GM18517 (cell line): Measurements from ENCODE around the gene INTS4.
"Not testable (repeated sequence)": the region's sequence is repeated elsewhere in the genome, so short reads cannot be mapped to it uniquely, and the experiment has no call there.

Experiments used
- ATAC-seq: cut with Tn5 transposase; IDR thresholded peaks from one replicate; pipeline ENCODE4 v1.9.1; 2021; ENCODE audit warnings: mild to moderate bottlenecking, moderate library complexity; ENCODE audit not compliant: unreplicated experiment

INTS4 gene

DNA sequence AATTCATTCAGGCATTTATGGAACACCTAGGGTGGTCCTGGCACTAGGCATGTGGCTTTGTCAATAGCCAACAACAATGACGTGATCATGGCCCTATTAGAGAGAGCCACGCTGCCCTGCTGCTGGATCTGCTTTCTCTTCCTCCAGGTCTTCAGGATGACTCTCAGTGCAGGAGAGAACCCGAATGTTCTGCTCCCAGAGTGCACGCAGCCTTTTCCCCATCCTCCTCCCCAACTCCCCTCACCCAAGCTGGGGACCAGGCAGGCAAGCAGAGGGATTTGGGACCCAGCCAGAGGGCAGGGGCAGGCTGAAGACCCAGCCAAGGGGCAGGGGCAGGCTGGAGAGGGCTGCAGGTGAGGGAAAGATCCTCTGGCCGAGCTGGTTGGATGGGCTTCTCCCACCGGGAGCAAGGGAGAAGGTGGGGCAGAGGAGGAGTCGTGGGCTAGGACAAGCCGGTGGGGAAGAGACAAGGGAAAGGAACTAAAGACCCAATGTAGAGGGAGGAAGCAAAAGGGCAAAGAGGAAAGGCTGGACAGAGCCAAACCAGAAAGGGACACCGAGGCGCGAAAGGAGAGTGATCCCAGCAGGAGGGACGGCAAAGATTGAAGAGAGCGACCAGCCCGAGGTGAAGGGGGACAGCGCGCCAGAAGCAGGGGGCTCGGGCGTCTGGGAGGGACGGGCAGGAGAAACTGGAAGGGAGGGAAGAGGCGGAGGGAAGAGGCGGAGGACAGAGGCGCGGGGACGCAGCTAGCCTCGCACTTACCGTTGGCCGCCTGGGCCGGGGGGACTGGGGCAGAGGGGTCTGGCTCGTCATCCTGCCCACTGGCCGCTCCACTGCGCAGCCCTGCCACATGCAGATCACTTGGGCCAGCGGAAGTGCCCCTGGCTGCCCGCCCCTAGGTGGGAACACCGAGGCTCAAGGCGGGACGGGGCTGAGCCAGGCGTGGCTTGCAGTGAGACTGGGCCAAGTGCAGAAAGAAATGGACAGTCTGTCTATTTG, 28.2 kb upstream of the INTS4 start, which contains the start of gene KCTD14:
KCTD14 (minus strand) TSS at position 880 of the 1,000 bp plus-strand sequence; CDS start at position 853, 27 bp downstream.
- no peak for ATAC-seq

GRCh38 chr11:78021611-78022010, 27.1 kb upstream of the INTS4 start:
- no peak for ATAC-seq

- ATAC-seq, result no peak
Observed at GRCh38 chr11:78020246-78020645, 25.8 kb upstream of the INTS4 start.

- no peak for ATAC-seq
Observed at GRCh38 chr11:78019808-78020207, 25.3 kb upstream of the INTS4 start.

GRCh38 chr11:78015878-78016277, 21.4 kb upstream of the INTS4 start:
- no peak for ATAC-seq

GRCh38 chr11:78014937-78015520, 20.6 kb upstream of the INTS4 start:
- not testable (repeated sequence) for ATAC-seq

GRCh38 chr11:78011301-78011700, 16.8 kb upstream of the INTS4 start:
- ATAC-seq, result no peak

GRCh38 chr11:78010755-78011154, 16.3 kb upstream of the INTS4 start:
- ATAC-seq, result no peak

- ATAC-seq, result no peak
Observed at GRCh38 chr11:78010304-78010703, 15.8 kb upstream of the INTS4 start.

DNA sequence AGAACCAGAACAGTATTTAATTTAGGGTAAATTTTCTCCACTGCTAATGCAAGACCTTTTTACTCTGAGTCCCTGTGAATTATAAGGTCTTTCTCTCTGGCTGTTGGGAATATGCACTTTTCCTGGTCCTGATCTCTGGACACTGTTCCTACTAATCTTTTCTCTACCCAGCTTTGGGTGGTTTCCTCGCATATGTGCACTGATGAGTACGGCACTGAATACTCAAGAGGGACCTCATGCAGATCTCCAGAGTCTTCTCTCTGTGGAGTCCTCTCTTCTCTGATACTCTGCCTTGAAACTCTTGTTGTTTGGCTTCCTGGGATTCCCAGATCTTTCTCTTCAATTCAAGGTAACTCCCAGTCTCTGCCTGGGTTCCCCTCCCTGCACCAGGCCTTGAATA, 14.6 kb upstream of the INTS4 start:
- ATAC-seq, result no peak

DNA sequence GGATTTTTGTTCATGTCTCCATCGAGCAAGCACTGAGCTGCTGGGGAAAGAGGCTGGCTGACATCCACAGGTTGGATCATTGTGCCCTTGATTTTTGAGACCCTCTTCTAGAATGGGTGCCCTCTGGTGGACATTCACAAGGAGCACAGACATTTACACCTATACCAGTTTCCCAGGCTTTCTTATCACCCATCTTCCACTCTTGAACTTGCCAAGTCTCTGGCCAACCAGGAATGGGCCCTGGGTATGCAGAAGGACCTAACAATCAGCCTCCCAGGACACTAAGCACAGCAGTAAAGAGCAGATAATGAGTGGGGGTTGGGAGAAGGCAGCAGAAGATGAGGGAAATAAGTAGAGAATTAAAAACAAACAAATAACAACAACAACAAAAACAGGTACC, 5.7 kb upstream of the INTS4 start:
- peak; percentile 55 for ATAC-seq

GRCh38 chr11:77999446-78000030, 5.1 kb upstream of the INTS4 start:
- ATAC-seq, result no peak

DNA sequence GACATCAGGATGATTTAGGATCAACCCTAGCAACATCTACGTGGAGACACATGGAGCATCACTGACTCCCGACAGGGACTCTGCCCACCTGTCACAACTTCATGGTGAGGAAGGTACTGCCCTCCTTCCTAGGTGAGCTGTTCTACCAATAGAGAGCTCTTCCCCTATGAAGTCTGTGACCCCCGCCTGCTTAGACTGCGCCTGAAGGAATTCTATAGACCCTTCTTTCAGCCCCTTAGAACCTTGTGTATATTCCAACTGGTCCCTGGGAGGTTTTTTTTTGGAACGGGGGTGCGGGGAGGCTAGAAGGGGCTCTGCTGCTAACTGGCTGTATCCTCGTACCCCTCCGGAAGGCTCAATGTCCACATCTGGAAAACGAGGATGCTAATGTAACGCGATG, 566 bp downstream of the INTS4 start:
- ATAC-seq, result no peak

- no peak for ATAC-seq
Observed at GRCh38 chr11:77990981-77991380, 3.5 kb downstream of the INTS4 start.

DNA sequence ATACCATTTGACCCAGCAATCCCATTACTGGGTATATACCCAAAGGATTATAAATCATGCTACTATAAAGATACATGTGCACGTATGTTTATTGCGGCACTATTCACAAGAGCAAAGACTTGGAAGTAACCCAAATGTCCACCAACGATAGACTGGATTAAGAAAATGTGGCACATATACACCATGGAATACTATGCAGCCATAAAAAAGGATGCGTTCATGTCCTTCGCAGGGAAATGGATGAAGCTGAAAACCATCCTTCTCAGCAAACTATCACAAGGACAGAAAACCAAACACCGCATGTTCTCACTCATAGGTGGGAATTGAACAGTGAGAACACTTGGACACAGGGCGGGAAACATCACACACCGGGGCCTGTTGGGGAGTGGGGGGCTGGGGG, 8.0 kb downstream of the INTS4 start:
- not testable (repeated sequence) for ATAC-seq

GRCh38 chr11:77981346-77981947, 13.0 kb downstream of the INTS4 start:
- no peak for ATAC-seq

DNA sequence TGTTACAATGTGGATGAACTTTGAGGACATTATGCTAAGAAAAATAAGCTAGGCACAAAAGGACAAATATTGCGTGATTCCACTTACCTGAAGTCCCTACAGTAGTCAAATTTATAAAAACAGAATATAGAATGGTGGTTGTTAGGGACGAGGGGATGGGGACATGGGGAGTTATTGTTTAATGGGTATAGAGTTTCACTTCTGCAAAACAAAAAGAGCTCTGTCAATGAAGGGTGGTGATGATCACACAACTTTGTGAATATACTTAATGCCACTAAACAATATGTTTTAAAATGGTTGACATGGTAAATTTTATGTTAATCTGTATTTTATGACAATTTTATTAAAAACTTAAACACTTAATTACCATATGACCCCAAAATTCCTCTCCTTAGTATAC, 26.1 kb downstream of the INTS4 start:
- ATAC-seq, result no peak

DNA sequence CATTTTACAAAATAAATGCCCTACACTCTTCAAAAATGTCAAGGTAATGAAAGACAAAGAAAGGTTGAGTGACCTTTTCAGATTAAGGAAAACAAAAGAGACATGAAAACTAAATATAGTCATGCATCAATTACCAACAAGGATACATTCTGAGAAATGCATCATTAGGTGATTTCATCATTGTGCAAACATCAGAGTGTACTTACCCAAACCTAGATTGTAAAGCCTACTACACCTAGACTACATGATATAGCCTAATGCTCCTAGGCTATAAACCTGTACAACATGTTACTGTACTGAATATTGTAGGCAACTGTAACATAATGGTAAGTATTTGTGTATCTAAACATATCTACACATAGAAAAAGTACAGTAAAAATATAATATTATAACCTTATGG, 26.7 kb downstream of the INTS4 start:
- ATAC-seq, result no peak

GRCh38 chr11:77967121-77967520, 27.3 kb downstream of the INTS4 start:
- no peak for ATAC-seq

GRCh38 chr11:77966338-77966737, 28.1 kb downstream of the INTS4 start:
- no peak for ATAC-seq

- no peak for ATAC-seq
Observed at GRCh38 chr11:77959434-77959833, 35.0 kb downstream of the INTS4 start.
